Hematopoietic multipotent progenitor cell (in vitro differentiated cells): Measurements from ENCODE around the gene ADAP1. TPM values are rescaled to one million over a fixed set of nuclear protein-coding genes. Genes with fewer than 3 reads are reported as not detected.
"Not testable (repeated sequence)": the region's sequence is repeated elsewhere in the genome, so short reads cannot be mapped to it uniquely, and the experiment has no call there.

Source experiments
- DNase-seq, 3 donors: peaks; one replicate each; pipeline ENCODE4 v3.0.0-alpha.2; 2011 to 2015; ENCODE audit warnings: low read depth in 2 of 3, low spot score in 2 of 3
- total RNA-seq: library from RNA; depleted of rRNA; stranded (reverse); fragments of >200 nt; gene quantifications from one replicate; pipeline ENCODE4 v1.2.3, GENCODE V29; 2012

Gene ADAP1
- total RNA-seq, 1 donor, result 16.2 TPM

- no peak for DNase-seq
These were observed 9.3 kb downstream of the ADAP1 start for GRCh38 chr7:945147-945555.

- DNase-seq, result no peak
These were observed 9.7 kb downstream of the ADAP1 start for GRCh38 chr7:944744-945143.

- DNase-seq, result not testable (repeated sequence)
These were observed 10.7 kb downstream of the ADAP1 start for GRCh38 chr7:943793-944192.

GRCh38 chr7:940599-941408, 13.7 kb downstream of the ADAP1 start:
- no peak for DNase-seq

- no peak for DNase-seq
These were observed 14.6 kb downstream of the ADAP1 start for GRCh38 chr7:939843-940242.

- DNase-seq, result no peak
These were observed 15.8 kb downstream of the ADAP1 start for GRCh38 chr7:938546-939185.

- DNase-seq, result no peak
These were observed 16.5 kb downstream of the ADAP1 start for GRCh38 chr7:937856-938484.

- no peak for DNase-seq
These were observed 18.0 kb downstream of the ADAP1 start for GRCh38 chr7:936386-937054.

- DNase-seq, result no peak
These were observed 18.6 kb downstream of the ADAP1 start for GRCh38 chr7:935874-936385.

- DNase-seq, result no peak
These were observed 19.2 kb downstream of the ADAP1 start for GRCh38 chr7:935164-935873.

GRCh38 chr7:934469-935163, 19.9 kb downstream of the ADAP1 start:
- no peak for DNase-seq

- no peak for DNase-seq
These were observed 21.9 kb downstream of the ADAP1 start for GRCh38 chr7:932651-932975.

GRCh38 chr7:931871-932650, 22.4 kb downstream of the ADAP1 start:
- no peak for DNase-seq

GRCh38 chr7:930975-931758, 23.3 kb downstream of the ADAP1 start:
- no peak for DNase-seq

GRCh38 chr7:929311-929711, 25.2 kb downstream of the ADAP1 start:
- no peak for DNase-seq

- no peak for DNase-seq
These were observed 27.3 kb downstream of the ADAP1 start for GRCh38 chr7:927031-927671.

GRCh38 chr7:926061-927030, 28.1 kb downstream of the ADAP1 start:
- DNase-seq, result no peak
